ENCODE results near the gene MPHOSPH9. TPM values are rescaled to one million over a fixed set of nuclear protein-coding genes. Genes with fewer than 3 reads are reported as not detected.

The MPHOSPH9 gene
- total RNA-seq, 1 experiment from 2014 or later = 44.9 TPM

DNA sequence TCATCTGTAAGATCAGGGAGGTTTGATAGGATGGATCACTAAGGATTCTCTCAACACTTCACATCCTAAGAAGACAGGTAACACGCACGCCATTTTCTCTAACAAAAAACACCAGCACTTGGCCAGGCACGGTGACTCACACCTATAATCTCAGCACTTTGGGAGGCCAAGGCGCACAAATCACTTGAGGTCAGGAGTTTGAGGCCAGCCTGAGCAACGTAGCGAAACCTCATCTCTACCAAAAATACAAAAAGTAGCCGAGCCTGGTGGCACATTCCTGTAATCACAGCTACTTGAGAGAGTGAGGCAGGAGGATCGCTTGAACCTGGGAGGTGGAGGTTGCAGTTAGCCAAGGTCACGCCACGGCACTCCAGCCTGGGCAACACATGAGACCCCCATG is 49.2 kb upstream of the MPHOSPH9 start:
- no TSS peak for BruUV-seq (replicated peaks)
- Histone ChIP-seq H3K27me3 (ENCODE audit: insufficient read depth, low read length) (no peaks in the 10 kb centered on the region), H3K79me2 (ENCODE audit: insufficient read depth, low read length) (no peaks in the 10 kb centered on the region), H2AFZ (ENCODE audit: low read depth, low read length, poor library complexity, severe bottlenecking) (no peak overlapping the region), H3K9me2 (ENCODE audit: insufficient read depth) (no peaks in the 10 kb centered on the region), H3K9ac (ENCODE audit: low read length) (no peak overlapping the region), H3K4me3 (replicated peaks in 1 of 2; ENCODE audit: low read depth in 1 of 2, low read length in 2 of 2) (no peak overlapping the region), H3K9me3 (ENCODE audit: control insufficient read depth in 1 of 2, insufficient read depth in 1 of 2, low read depth in 1 of 2, low read length in 2 of 2) (no peaks in the 10 kb centered on the region), H4K20me1 (ENCODE audit: insufficient read depth) (no peaks in the 10 kb centered on the region), H3K4me1 (ENCODE audit: control insufficient read depth in 1 of 2, insufficient read depth in 2 of 2, low read length in 2 of 2) (no peaks in the 10 kb centered on the region), H3K4me2 (ENCODE audit: low read length) (no peak overlapping the region), H3K36me3 (ENCODE audit: control insufficient read depth in 1 of 2, insufficient read depth in 2 of 2, low read length in 2 of 2) (no peaks in the 10 kb centered on the region), H3K27ac (ENCODE audit: low read depth, low read length) (no peak overlapping the region)
- CTCF ChIA-PET = no interaction called here
- RAD21 ChIA-PET (ENCODE audit: low non-redundant PET in 1 of 2, low total read pairs in 2 of 2, uncharacterized antibody in 2 of 2, unreplicated experiment in 2 of 2) = no interaction called here
- intact Hi-C loops (cut with micrococcal nuclease) = no loop called here
- DNase-seq (ENCODE audit: low read depth, low spot score) (no peak), ATAC-seq (no peak)
- no peak for TF ChIP-seq JUND (IDR thresholded peaks at IDR 0.05)
- POLR2A ChIA-PET = no interaction called here

DNA sequence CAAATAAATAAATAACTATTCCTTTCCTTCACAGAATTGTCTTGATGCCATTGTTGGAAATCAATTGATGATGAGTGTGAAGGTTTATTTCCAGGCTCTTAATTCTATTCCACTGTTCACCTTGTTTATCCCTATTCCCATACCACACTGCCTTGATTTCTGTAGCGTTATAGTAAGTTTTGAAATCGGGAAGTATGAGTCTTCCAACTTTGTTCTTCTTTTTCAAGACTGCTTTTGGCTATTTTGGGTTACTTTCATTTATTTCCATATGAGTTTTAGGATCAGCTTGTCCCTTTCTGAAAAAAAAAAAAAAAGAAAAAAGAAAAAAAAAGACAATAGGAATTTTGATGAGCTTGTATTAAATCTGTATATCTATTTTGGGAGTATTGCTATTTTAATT is 48.0 kb upstream of the MPHOSPH9 start:
- no TSS peak for BruUV-seq (replicated peaks)
- POLR2A ChIA-PET = no interaction called here
- no peak overlapping the region for H3K27ac ChIP-seq (ENCODE audit: low read depth, low read length)
- no peaks in the 10 kb centered on the region for H3K4me1 ChIP-seq (ENCODE audit: control insufficient read depth in 1 of 2, insufficient read depth in 2 of 2, low read length in 2 of 2)
- TF ChIP-seq EGR1 (IDR thresholded peaks at IDR 0.05; ENCODE audit: low read depth) (no peak), SRF (IDR thresholded peaks at IDR 0.05; ENCODE audit: low read depth) (no peak), FOSL1 (IDR thresholded peaks at IDR 0.05; ENCODE audit: low read depth) (no peak), SP1 (IDR thresholded peaks at IDR 0.05; ENCODE audit: low read depth) (no peak), EZH2phosphoT487 (IDR thresholded peaks at IDR 0.05; ENCODE audit: borderline replicate concordance) (no peak), EZH2 (IDR thresholded peaks at IDR 0.05) (no peak), CBX3 (IDR thresholded peaks at IDR 0.05; ENCODE audit: low read depth) (no peak), ZFX (IDR thresholded peaks at IDR 0.05) (no peak)
- TF ChIP-seq, protein P1, sequence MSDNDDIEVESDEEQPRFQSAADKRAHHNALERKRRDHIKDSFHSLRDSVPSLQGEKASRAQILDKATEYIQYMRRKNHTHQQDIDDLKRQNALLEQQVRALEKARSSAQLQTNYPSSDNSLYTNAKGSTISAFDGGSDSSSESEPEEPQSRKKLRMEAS (IDR thresholded peaks at IDR 0.05) = no peak
- TF ChIP-seq, protein P2, sequence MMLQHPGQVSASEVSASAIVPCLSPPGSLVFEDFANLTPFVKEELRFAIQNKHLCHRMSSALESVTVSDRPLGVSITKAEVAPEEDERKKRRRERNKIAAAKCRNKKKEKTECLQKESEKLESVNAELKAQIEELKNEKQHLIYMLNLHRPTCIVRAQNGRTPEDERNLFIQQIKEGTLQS (IDR thresholded peaks at IDR 0.05) = no peak
- intact Hi-C loops (cut with micrococcal nuclease) = no loop called here
- H3K27me3 ChIP-seq (ENCODE audit: insufficient read depth, low read length) = no peaks in the 10 kb centered on the region
- RAD21 ChIA-PET (ENCODE audit: low non-redundant PET in 1 of 2, low total read pairs in 2 of 2, uncharacterized antibody in 2 of 2, unreplicated experiment in 2 of 2) = no interaction called here
- H2AFZ ChIP-seq (ENCODE audit: low read depth, low read length, poor library complexity, severe bottlenecking) = no peak overlapping the region
- H4K20me1 ChIP-seq (ENCODE audit: insufficient read depth) = no peaks in the 10 kb centered on the region
- no peak overlapping the region for H3K4me2 ChIP-seq (ENCODE audit: low read length)
- ATAC-seq (no peak), DNase-seq (ENCODE audit: low read depth, low spot score) (no peak)
- no peaks in the 10 kb centered on the region for H3K9me3 ChIP-seq (ENCODE audit: control insufficient read depth in 1 of 2, insufficient read depth in 1 of 2, low read depth in 1 of 2, low read length in 2 of 2)
- no peak overlapping the region for H3K4me3 ChIP-seq (replicated peaks in 1 of 2; ENCODE audit: low read depth in 1 of 2, low read length in 2 of 2)
- H3K36me3 ChIP-seq (ENCODE audit: control insufficient read depth in 1 of 2, insufficient read depth in 2 of 2, low read length in 2 of 2) = no peaks in the 10 kb centered on the region
- CTCF ChIA-PET = interaction anchor here (0.6 kb wide), 1 partner anchor 43 kb away, joined by 3 read pairs; no protein-coding TSS in a partner anchor
- H3K9me2 ChIP-seq (ENCODE audit: insufficient read depth) = no peaks in the 10 kb centered on the region
- H3K9ac ChIP-seq (ENCODE audit: low read length) = no peak overlapping the region
- H3K79me2 ChIP-seq (ENCODE audit: insufficient read depth, low read length) = no peaks in the 10 kb centered on the region

Data from HCT116 (cell line).